ENCODE measurements around the gene STAT2.
"Not testable (repeated sequence)": the region's sequence is repeated elsewhere in the genome, so short reads cannot be mapped to it uniquely, and the experiment has no call there.

The STAT2 gene

DNA sequence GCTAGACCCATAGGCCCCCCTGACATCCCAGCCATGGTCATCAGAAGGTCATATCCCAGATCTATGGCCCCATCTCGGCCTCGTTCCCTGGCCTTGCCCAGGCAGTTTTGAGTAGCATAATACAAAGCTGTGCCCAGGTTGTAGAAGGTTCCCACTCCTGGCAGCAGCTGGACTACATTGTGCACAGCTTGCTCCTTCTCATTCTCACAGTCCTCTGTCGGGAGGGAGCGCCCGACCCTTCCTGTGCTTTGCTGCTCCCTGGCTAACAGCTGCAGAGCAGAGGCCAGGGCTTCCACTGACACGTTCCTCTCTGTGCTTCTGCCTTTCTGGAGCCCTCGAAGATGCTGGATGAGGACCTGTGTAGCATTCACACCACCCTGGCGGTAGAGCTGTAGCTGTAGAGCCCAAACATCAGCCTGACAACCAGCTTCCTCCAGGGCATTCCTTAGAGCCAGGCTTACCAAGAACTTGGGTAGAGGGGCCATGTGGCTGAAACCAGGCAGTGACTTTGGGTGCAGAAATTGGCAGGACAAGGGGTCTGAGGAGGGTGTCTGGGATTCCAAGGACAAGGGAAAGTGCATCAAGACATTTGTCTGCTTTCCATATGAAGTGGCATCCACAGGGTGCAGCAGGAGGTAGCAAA is 1.7 kb upstream of the STAT2 start:
- no peak for DNase-seq

DNA sequence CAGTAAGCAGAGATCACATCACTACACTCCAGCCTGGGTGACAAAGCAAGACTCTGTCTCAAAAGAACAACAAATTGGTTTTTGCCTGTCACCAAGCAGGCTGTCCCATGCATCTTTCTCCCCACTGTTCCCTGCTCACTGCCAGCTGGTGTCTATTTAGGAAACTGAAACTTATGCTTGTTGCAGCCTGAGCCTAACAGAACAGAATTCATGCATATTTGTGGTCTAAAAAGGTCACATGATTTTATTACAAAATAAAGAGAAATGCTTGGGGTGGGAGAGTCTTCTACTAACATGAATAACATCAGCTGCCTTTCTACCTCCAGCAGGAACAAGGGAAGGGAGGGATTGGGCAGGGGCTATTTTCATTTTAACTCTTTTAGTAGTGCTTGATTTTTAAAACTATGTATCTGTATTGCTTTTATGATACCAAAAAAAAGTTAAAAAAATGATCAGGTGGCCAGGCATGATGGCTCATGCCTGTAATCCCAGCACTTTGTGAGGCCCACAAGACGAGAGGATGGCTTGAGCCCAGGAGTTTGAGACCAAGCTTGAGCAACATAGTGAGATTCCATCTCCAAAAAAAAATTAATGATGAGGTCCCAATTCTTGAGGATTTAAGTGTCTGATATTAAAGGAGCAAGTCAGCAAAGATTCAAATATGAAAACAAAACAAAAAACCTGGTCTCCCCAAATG is 923 bp downstream of the STAT2 start:
- DNase-seq = no peak

DNA sequence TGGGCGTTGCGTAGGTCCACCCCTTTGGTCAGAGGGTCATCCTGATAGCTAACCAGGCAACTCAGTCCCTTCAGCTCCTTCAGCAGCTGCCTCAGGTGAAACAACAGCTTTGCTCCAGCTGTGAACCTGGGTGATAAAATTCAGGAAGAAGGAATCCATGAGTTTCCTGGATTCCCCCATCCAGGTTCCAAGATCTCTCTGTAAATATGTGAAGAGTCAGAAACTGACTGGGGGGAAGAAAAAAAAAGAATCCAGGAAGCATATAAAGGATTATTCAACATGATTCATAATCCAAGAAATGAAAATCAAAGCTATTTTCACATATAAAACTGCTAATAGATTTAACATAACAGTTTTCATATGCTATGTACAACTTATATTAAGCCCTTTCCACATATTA is 8.6 kb downstream of the STAT2 start:
- DNase-seq = no peak

DNA sequence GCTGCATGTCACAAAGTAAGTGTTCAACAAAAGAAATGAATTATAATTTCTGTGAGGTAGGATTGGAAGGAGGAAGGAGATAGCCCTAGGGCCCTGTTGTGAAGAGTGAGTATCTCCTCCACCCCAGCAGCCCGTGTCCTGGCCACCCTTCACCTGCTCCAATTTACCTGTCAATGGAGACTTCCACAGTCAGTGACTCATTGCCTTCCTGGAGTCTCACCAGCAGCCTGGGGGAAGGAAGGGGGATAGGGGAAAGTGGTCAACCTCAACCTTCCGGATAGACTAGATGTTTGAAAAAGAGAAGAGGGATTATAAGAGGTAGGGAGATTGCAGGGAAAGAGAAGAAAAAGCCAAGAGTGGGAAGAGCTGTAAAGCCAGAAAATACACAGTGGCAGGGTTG is 9.2 kb downstream of the STAT2 start:
- DNase-seq = no peak

DNA sequence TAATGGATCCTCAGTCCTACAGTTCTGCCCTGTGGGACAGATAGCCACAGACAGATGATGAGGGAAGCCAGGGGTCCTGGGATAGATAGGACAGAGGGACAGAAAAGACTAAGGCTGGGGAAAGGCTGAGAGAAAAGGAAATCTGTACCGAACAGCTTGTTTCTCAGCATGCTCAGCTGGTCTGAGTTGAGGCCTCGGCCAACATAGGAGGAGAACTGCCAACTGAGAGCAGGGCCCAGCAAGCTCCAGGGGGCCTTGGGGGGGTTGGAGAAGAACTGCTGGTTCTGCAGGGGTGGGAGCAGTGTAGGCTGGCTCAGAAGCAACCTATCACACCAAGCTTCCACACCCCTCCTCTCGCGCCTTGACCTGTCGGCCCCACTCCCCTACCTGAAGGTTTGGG is 11.1 kb downstream of the STAT2 start:
- DNase-seq = no peak

DNA sequence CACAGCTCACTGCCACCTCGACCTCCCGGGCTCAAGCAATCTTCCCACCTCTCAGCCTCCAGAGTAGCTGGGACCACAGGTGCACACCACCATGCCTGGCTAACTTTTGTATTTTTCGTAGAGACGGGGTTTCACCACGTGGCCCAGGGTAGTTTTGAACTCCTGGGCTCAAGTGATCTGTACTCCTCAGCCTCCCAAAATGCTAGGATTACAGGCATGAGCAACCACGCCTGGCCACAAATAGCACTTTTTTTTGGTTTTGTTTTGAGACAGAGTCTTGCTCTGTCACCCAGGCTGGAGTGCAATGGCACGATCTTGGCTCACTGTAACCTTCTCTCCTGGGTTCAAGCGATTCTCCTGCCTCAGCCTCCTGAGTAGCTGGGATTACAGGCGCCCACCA is 12.7 kb downstream of the STAT2 start:
- not testable (repeated sequence) for DNase-seq

DNA sequence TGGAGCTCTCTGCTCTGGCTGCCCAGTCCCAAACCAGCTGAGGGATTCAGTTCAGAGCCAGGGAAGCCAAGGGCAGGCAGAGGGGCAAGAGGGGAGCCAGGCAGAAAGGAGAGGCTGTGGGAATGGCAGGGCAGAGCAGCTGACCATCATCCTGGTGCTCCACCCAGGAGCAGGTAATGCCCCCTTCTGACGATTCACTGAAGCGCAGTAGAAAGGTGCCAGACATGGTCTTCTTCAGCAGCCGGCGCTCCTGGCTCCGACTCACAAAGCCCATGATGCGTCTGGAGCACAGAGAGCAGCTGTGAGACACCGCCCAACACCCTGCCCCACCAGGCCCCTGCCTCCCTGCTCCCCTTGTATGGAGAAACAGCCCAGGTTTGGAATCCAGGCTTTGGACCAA is 13.2 kb downstream of the STAT2 start:
- no peak for DNase-seq

DNA sequence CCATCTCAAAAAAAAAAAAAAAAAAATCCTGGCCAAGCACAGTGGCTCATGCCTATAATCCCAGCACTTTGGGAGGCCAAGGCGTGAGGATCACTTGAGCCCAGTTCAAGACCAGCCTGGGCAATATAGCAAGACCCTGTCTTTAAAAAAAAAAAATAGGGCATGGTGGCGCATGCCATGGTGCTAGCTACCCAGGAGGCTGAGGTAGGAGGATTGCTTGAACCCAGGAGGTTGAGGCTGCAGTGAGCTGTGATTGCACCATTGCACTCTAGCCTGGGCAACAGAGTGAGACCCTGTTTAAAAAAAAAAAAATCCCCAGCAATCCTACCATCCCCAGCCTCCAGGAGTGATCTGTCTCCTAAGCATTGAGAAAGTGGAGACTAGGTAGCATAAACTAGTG is 17.6 kb downstream of the STAT2 start:
- DNase-seq = not testable (repeated sequence)

DNA sequence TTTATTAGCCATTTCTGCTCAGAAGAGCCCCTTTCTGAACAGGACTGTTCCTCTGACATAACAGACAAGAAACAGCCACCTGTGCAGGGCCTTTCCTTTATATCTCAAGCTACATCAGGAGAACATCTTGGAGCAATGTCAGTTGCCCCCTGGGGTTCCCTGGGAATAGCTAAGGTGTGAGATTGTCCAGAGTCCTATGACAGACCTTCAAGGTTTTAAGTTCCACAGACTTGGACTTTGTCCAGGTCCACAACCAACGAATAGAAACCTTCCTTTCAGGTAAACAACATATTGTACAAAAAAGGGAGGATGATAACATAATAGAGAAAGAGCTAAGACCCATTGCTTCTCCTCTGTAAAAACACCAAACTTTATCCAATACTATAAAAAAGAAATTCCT is 18.3 kb downstream of the STAT2 start:
- DNase-seq = no peak

DNA sequence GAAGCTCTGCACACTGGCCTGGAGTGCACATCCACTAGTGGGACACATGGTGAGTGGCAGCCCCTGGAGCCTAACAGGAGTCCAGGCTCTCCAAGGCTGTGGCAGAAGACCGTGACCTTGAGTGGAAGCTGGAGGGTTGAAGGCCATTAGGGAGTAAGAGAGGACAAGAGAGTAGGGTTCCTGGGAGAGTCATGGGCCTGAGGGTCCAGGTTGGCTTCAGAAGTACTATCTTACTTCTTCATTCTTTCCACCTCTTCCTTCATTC is 20.8 kb downstream of the STAT2 start:
- no peak for DNase-seq

DNA sequence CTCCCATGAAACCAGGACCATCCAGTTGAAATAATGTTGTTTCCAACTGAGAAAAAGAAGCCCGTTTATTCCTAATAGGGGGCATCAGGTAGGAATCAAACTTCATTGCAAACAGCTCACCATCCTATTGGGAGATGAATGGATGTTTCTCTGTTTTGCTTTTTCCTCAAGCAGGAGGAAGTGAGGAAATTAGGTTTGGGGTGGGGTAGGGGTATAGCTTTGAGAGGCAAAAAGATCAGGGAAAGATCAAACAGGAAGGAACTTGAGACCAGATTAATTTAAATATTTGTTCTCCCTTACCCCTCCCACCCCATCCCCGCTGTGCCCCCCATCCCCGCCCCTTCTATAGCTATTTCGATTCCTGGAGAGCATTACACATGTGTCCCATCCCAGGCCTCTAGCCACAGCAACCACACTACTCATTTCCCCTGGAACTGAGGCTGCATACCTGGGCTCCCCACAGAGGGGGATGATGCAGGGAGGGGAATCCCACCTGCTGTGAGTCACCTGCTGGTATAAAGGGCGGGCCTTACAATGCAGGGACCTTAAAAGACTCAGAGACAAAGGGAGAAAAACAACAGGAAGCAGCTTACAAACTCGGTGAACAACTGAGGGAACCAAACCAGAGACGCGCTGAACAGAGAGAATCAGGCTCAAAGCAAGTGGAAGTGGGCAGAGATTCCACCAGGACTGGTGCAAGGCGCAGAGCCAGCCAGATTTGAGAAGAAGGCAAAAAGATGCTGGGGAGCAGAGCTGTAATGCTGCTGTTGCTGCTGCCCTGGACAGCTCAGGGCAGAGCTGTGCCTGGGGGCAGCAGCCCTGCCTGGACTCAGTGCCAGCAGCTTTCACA is 21.4 kb downstream of the STAT2 start, which contains the start of gene IL23A:
Gene IL23A, plus strand, starts transcription at position 577 of the 850 bp plus-strand sequence. Its CDS starts 161 bp downstream, at position 738.
- no peak for DNase-seq

DNA sequence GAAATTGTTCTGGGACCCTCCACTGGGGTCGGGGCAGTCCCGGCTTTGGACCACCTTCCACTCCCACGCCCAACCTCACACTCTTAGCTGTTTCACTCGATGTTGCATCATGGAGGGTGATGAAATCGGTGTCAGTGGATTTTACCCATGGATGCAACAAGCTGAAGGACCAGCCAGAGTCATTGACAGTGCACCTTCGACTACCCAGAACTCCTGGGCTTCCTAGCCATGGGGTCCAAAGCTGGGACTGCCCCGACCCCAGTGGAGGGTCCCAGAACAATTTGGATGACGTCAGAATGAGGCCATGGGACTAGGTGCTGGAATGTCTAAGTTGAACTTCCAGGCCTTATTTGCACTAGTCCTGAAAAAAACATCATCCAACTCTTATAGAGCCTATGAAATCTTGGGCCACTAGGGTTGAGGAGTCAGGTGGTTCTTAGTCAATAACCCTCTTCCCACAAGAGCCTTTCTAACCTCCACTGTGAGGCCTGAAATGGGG is 22.1 kb downstream of the STAT2 start:
- no peak for DNase-seq

DNA sequence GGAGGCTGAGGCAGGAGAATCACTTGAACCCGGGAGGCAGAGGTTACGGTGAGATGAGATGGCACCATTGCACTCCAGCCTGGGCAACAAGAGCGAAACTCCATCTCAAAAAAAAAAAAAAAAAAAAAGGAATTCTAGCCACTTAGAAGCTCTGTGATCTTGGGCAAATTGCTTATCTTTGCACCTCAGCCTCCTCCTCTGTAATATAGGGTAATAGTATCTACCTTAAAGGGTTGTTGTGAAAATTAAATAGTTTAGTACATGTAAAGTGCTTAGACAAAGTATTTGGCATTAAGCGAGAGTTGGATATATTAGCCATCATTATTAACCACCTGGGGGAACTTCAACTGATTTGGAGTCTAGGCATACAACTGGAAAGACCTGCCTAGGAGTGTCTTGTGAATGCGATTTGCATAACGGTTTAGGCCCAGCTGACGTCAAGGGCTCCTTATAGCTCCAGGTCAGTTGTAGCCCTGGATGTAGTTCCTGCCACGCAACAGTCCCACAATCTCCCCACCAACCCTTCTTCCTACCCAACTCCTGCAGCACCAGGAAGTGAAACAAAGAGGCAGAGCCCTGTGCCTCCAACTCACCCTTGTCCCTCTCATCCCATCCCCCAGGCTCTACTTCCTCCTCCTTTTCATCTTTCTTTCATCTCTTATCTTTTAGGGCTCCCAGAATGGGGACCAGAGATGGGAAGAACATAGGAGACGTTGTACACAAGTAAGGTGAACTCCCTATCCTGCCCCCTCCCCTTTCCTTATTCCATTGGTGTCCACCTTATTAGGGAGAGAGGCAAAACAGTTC is 23.3 kb downstream of the STAT2 start:
- no peak for DNase-seq

DNA sequence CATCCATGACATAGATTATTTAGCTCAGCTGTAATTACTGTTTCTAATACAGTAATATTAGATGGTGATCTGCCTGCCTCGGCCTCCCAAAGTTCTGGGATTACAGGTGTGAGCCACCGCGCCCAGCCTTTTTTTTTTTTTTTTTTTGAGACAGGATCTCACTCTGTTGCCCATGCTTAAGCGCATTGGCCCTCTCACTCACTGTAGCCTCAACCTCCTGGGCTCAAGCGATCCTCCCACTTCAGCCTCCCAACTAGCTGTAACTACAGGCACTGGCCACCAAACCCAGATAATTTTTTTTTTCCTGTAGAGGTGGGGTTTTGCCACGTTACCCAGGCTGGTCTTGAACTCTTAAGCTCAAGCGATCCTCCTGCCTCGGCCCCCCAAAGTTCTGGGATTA is 24.4 kb downstream of the STAT2 start:
- not testable (repeated sequence) for DNase-seq

DNA sequence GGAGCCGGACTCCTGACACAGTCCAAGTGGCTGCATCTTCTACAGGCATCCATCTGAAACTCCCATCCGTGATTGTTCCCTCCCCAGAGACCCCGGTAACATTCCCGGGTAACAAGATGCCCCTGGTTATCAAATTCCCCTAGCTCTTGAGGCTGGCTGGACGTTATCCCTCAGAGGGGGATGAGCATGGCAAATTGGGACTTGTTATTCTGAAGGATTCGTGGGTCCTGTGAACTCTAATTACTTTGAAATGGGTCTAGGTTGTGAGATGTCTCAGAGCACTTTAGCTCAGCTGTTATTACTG is 25.5 kb downstream of the STAT2 start:
- no peak for DNase-seq

DNA sequence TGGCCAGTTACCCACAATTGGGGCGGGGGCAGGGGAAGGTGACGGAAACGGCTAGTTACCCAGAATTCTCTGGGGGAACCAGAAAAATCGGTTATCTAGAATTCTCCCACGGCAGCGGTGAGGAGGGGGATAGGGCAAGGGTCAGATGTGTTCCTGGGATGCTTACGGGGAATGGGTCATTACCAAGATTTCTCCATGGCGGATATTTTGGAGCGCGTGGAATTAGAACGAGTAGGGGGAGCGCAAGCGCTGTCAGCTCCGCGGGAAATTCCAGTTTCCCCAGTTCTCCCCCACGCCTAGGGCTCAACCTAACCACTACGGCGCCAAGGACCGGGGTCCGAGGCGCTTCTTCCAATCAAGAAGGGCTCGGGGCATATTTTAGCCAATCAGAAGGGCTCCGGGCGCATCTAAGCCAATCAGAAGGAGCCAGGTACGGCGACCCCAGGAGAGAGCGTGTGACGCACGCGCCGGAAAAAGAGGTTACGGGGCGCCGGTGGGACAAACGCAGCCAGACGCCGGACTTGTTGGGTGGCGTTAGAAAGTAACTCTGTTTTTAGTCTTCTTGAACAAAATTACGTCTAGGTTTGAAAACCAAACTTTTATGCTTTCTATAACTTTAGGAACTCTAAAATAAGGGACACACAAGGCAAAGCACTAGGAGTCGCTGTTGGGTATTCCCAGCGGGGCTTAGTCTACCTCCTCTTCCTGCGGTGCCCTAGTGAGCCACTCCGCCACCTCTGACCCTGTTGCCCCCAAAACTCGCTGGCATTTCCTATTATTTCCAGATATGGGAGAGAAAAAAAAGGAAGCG is 26.0 kb downstream of the STAT2 start, which contains the start of gene PAN2:
Gene PAN2, minus strand, starts transcription at position 322 of the 811 bp plus-strand sequence. CDS start 906 bp downstream, outside the sequence.
- DNase-seq = peak; percentile 89

DNA sequence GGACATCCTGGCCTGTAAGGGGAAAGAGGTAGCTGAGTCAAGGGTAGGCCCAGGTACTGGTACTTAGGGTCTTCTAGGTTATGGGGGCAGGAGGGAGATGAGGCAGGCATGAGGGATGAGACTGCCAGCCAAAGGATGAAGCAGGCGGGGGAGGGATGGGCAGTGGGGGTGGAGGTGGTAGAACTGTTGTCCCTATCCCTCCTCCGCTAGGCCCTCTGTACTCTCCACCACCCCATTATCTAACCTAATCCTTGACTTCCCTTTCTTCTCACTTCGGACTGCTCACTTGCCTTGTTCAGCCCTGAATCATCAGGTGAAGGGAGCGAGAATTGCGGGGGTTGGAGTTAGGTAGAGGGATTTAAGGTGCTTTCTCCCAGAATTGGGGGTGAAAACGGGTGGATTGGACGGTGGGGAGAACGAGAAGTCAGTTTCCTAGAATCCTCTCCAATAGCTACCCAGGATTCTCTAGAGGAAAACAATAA is 26.7 kb downstream of the STAT2 start:
- DNase-seq = no peak

DNA sequence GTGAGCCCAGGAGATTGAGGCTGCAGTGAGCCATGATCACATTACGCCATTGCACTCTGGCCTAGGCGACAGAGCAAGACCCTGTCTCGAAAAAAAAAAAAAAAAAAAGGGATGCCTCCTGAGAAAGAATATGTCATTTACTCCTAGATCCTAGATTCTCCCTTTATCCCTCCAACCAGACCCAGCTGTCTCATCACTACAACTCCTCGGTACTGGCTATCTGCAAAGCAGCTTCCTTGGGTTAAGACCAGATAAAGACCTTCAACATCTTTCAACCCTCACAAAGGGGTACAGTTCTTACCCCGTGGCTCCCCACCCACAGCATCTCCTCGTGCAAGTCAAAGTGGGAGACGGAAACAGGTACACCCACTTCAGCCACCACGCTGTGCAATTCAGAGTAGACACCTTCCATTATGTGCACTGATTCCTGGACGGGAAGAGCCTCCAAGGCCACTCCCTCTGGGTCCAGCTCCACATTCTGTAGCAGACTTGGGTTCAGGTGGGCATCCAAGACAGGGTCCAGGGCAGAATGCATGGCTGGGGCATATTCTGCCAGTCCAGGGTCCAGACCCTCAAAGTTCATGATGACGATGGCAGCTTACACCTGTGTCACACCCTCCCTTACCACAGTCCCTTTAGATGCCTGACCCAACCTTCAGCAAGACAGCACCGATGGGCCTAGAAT is 27.3 kb downstream of the STAT2 start:
- DNase-seq = no peak

DNA sequence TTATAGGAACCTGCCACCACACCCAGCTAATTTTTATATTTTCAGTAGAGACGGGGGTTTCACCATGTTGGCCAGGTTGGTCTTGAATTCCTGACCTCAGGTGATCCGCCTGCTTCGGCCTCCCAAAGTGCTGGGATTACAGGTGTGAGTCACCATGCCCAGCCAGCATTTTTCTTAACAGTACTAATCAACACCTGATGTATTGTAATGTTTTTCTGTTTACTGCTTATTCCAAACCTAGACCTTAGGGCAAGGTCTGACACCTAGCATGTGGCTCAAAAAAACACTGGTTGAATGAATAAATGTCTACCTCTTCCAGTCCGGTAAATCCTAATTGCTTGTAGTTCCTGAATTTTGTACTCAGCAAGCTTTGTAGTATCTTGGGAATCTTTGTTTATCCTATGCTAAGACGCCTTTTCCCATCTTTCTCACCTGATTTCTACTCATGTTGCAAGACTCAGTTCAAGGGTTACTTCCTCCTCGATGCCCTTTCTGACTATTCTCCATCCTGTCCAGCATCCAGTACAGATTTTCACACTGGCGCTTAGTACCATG is 28.9 kb downstream of the STAT2 start:
- no peak for DNase-seq

DNA sequence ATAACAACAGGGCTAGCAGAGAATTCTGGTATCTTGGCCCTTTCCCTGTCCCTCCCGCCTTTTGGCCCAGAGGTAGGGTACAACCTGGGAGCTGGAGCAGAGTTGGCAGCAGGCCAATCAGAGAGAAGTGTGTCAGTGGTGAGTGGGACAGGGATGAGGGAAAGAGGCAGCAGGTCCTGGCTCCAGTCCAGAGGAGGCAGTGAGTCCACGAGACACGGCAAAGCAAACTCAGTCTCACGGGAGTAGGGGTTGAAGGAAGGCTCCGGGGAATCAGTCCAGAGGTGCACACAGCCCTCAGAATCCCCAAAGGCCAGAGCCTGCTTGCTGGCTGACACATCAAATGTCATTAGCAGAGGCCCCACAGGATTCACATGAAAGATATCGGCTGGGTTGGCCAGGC is 33.4 kb downstream of the STAT2 start:
- DNase-seq = no peak

DNA sequence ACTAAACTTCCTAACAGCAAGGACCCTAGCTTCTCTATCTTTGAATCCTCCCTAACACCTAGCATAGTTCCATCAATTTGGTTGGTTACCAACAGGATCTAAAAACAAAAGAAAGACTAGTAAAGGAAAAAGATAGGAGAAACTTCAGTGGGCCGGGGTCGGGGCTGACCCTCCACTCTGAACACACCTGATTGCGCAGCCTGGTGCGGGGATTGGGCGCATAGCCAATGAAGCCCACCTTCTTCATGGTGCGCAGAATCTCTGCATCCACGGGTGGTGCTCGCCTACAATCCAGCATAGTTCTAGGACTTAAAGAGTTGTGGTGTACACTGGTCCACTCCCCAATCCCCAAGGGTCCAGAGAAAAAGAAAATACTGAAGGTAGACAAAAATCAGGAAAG is 33.8 kb downstream of the STAT2 start:
- DNase-seq = no peak

Data from T1000 (cell line).